Measurements from ENCODE around the gene VGF. TPM values are rescaled to one million over a fixed set of nuclear protein-coding genes. Genes with fewer than 3 reads are reported as not detected.
"Not testable (repeated sequence)": the region's sequence is repeated elsewhere in the genome, so short reads cannot be mapped to it uniquely, and the experiment has no call there.

VGF gene
- total and polyA plus RNA-seq, 12 donors = 0.97 to 14.3 (median 4.6) TPM; not detected in 3

DNA sequence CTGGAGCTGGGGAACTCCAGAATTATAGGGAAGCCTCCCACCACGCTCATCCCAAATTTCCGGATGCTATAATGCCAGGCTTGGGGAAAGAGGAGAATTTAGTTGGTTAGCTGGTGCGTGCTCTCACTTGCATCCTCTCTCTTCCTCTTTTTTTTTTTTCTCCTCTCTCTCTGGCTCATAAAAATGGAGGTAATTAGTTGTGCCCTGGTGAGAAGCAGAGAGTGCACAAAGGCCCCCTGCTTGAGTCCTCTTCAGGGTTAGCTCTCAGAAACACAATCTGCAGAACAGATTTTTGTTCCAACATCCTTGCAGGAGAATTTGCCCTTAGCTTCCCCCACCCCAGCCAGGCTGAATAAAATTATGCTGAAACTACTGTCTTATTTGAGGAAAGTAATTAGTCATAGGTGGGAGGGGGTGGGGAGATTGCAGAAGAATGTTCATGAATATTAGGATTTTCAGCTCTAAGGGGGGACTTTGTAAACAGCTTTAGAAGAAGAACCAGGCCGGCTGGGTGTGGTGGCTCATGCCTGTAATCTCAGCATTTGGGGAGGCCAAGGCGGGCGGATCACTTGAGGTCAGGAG lies 30.9 kb downstream of the VGF start:
- Histone ChIP-seq H3K27me3 (no peaks in the 10 kb centered on the region), H3K27ac (no peak overlapping the region), H3K4me1 (replicated peaks in 1 of 2) (peaks cover 0 to 15% of the 10 kb centered on the region in 2 donors), H3K4me3 (no peak overlapping the region), H3K9me3 (replicated peaks in 1 of 3) (no peaks in the 10 kb centered on the region), H3K36me3 (replicated peaks in 1 of 2) (no peaks in the 10 kb centered on the region)
- intact Hi-C loops (cut with DNase I) = loop anchor here (5.0 kb wide), 1 partner anchor 37 kb away; no protein-coding TSS in a partner anchor
- 78 to 88% (median 86%) methylated on average over 6 of the region's 6 CpGs for WGBS, 4 donors
- DNase-seq = no peak
- TF ChIP-seq, protein P1, sequence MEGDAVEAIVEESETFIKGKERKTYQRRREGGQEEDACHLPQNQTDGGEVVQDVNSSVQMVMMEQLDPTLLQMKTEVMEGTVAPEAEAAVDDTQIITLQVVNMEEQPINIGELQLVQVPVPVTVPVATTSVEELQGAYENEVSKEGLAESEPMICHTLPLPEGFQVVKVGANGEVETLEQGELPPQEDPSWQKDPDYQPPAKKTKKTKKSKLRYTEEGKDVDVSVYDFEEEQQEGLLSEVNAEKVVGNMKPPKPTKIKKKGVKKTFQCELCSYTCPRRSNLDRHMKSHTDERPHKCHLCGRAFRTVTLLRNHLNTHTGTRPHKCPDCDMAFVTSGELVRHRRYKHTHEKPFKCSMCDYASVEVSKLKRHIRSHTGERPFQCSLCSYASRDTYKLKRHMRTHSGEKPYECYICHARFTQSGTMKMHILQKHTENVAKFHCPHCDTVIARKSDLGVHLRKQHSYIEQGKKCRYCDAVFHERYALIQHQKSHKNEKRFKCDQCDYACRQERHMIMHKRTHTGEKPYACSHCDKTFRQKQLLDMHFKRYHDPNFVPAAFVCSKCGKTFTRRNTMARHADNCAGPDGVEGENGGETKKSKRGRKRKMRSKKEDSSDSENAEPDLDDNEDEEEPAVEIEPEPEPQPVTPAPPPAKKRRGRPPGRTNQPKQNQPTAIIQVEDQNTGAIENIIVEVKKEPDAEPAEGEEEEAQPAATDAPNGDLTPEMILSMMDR (IDR thresholded peaks at IDR 0.05) = no peak
- TF ChIP-seq POLR2A (IDR thresholded peaks at IDR 0.05) = no peak

DNA sequence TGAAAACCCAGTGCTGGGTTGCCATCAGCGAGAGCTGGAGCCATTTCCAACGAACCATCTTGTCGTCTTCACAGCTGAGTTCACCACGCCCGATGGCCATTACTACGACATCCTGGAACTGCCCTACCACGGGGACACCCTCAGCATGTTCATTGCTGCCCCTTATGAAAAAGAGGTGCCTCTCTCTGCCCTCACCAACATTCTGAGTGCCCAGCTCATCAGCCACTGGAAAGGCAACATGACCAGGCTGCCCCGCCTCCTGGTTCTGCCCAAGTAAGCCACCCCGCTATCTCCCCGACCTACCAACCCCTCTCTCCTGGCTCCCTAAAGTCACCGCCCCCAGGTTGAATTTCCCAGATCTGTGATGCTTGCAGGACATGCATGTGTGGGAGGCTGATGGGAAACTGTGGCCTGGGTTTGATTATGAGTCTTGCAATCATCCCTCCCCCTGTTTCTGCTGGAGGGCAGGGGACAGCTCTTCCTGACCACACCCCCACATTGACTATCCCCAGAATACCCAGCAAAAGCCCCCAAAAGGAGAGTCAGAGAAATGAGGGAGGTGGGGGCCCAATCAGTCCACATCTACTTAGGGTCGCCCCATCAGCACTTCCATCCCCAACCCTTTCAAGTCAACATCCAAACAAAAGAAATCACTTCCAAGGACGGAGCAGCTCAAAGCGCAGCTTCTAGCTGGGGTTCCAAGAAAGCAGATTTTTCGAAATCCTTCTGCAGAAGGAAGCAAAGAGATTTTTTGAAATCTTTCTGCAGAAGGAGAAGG lies 31.6 kb downstream of the VGF start:
- H3K4me3 ChIP-seq = no peak overlapping the region
- no peaks in the 10 kb centered on the region for H3K36me3 ChIP-seq (replicated peaks in 1 of 2)
- DNase-seq = no peak
- H3K27me3 ChIP-seq = no peaks in the 10 kb centered on the region
- WGBS, 4 donors = 78 to 89% (median 86%) methylated on average over 15 of the region's 15 CpGs
- intact Hi-C loops (cut with DNase I) = loop anchor here (5.0 kb wide), 1 partner anchor 37 kb away; no protein-coding TSS in a partner anchor
- TF ChIP-seq, protein P1 (IDR thresholded peaks at IDR 0.05) = no peak
- no peak for TF ChIP-seq POLR2A (IDR thresholded peaks at IDR 0.05)
- H3K27ac ChIP-seq = no peak overlapping the region
- peaks cover 0 to 12% of the 10 kb centered on the region in 2 donors for H3K4me1 ChIP-seq (replicated peaks in 1 of 2)
- H3K9me3 ChIP-seq (replicated peaks in 1 of 3) = no peaks in the 10 kb centered on the region

DNA sequence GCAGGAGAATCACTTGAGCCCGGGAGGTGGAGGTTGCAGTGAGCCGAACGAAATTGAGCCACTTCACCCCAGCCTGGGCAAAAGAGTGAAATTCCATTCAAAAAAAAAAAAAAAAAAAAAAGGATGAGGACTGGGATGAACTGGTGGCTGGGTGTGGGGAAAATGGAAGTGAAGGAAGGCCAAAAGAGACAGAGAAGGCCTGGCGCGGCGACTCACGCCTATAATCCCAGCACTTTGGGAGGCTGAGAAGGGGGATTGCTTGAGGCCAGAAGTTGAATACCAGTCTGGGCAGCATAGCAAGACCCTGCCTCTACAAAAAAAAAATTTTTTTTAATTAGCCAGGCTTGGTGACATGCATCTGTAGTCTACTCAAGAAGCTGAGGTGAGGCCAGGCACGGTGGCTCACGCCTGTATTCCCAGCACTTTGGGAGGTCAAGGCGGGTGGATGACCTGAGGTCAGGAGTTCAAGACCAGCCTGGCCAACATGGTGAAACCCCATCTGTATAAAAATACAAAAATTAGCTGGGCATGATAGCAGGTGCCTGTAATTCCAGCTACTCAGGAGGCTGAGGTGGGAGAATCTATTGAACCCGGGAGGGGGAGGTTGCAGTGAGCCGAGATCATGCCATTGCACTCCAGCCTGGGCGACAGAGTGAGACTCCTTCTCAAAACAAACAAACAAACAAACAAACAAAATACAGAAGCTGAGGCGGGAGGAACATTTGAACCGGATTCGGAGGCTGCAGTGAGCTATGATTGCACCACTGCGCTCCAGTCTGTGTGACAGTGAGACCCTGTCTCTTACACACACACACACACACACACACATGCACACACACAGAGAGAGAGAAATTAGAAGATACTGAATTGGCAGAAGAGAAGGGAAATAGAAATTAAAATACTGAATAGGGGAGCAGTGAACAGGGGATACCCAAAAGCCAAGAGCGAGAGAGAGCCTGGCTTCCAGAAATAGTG lies 32.5 kb downstream of the VGF start:
- WGBS, 4 donors = 84 to 98% (median 90%) methylated on average over 18 of the region's 18 CpGs
- not testable (repeated sequence) for DNase-seq; H3K9me3 ChIP-seq (replicated peaks in 1 of 3); H3K27me3 ChIP-seq; H3K27ac ChIP-seq; H3K36me3 ChIP-seq (replicated peaks in 1 of 2); H3K4me1 ChIP-seq (replicated peaks in 1 of 2); H3K4me3 ChIP-seq
- intact Hi-C loops (cut with DNase I) = loop anchor here (5.0 kb wide), 1 partner anchor 36 kb away; no protein-coding TSS in a partner anchor

DNA sequence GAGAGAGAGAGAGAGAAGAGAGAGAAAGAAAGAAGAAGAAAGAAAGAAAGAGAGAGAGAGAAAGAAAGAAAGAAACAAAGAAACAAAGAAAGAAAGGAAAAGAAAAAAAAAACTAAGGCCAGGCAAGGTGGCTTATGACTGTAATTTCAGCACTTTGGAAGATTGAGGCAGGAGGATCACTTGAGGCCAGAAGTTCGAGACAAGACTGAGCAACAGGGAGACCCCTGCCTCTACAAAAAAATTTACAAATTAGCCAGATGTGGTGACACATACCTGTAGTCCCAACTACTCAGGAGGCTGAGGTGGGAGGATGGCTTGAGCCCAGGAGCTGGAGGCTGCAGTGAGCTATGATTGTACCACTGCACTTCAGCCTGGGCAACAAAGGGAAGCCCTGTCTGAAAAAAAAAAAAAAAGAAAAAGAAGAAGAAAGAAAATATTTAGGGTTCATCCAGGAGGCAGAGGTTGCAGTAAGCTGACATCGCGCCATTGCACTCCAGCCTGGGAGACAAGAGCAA lies 35.7 kb downstream of the VGF start:
- DNase-seq = no peak
- intact Hi-C loops (cut with DNase I) = loop anchor here (5.0 kb wide), 1 partner anchor 32 kb away; no protein-coding TSS in a partner anchor
- 86 to 95% (median 87%) methylated on average over 3 of the region's 3 CpGs for WGBS, 4 donors
- TF ChIP-seq POLR2A (IDR thresholded peaks at IDR 0.05) = no peak
- TF ChIP-seq, protein P1 (IDR thresholded peaks at IDR 0.05) = no peak
- Histone ChIP-seq H3K36me3 (replicated peaks in 1 of 2) (no peaks in the 10 kb centered on the region), H3K9me3 (replicated peaks in 1 of 3) (no peaks in the 10 kb centered on the region), H3K4me3 (no peak overlapping the region), H3K27me3 (no peaks in the 10 kb centered on the region), H3K4me1 (replicated peaks in 1 of 2) (peaks cover 12 to 24% of the 10 kb centered on the region in 2 donors), H3K27ac (no peak overlapping the region)
